DND-41 (cell line): Measurements from ENCODE around the gene NKD1.

Source experiments
- ATAC-seq: fragments of 200-7000 bp; cut with Tn5 transposase; 3 replicates; pipeline ENCODE4 v1.9.1; 2021; ENCODE audit warnings: low read depth; ENCODE audit not compliant: insufficient read depth
- DNase-seq: peaks from one replicate; pipeline ENCODE4 v3.0.0-alpha.2; 2020
- H2AFZ ChIP-seq: 2 replicates; pipeline ENCODE4 v1.6.0; 2012; ENCODE audit warnings: low read depth, low read length
- H3K27ac ChIP-seq: 2 replicates; pipeline ENCODE4 v1.5.1; 2012; ENCODE audit warnings: low read length, inconsistent platforms
- H3K27me3 ChIP-seq: fragments of 200-600 bp; sonication (generic); 2 replicates; pipeline ENCODE4 v1.6.0; 2012; ENCODE audit warnings: low read length, mild to moderate bottlenecking, inconsistent platforms; ENCODE audit not compliant: insufficient read depth, poor library complexity
- H3K36me3 ChIP-seq: 2 replicates; pipeline ENCODE4 v1.5.1; 2012; ENCODE audit warnings: low read length, inconsistent platforms; ENCODE audit not compliant: insufficient read depth
- H3K4me1 ChIP-seq: 2 replicates; pipeline ENCODE4 v1.5.1; 2012; ENCODE audit warnings: mild to moderate bottlenecking, low read length; ENCODE audit not compliant: insufficient read depth
- H3K4me2 ChIP-seq: 2 replicates; pipeline ENCODE4 v1.6.0; 2012; ENCODE audit warnings: mild to moderate bottlenecking, moderate library complexity, low read length, inconsistent platforms; ENCODE audit not compliant: insufficient read depth
- H3K4me3 ChIP-seq, 2 experiments: fragments of 200-600 bp in 1 of 2; shearing (Covaris generic) in 1 of 2; 2 replicates each; pipeline ENCODE4 v1.5.1; 2012 to 2016; ENCODE audit warnings: inconsistent platforms in 2 of 2, low read length in 2 of 2, mild to moderate bottlenecking in 2 of 2, low read depth in 1 of 2, moderate library complexity in 1 of 2
- H3K79me2 ChIP-seq: 2 replicates; pipeline ENCODE4 v1.6.0; 2012; ENCODE audit warnings: low read length, inconsistent platforms; ENCODE audit not compliant: insufficient read depth
- H3K9ac ChIP-seq: 2 replicates; pipeline ENCODE4 v1.6.0; 2012; ENCODE audit warnings: low read depth, mild to moderate bottlenecking, inconsistent platforms, low read length, moderate library complexity
- H3K9me3 ChIP-seq: 2 replicates; pipeline ENCODE4 v1.5.1; 2012; ENCODE audit warnings: low read length, moderate library complexity, mild to moderate bottlenecking, inconsistent platforms; ENCODE audit not compliant: insufficient read depth, severe bottlenecking
- H4K20me1 ChIP-seq: 2 replicates; pipeline ENCODE4 v1.6.0; 2012; ENCODE audit warnings: low read length; ENCODE audit not compliant: insufficient read depth
- CTCF ChIP-seq: IDR thresholded peaks from 2 replicates; pipeline ENCODE4 v1.5.1; 2012; ENCODE audit warnings: borderline replicate concordance, low read length, moderate library complexity, mild to moderate bottlenecking; ENCODE audit not compliant: poor library complexity, severe bottlenecking; ENCODE audit errors: extremely low read depth
- EZH2 ChIP-seq: IDR thresholded peaks from 3 replicates; pipeline ENCODE4 v1.6.1; 2012; ENCODE audit warnings: borderline replicate concordance, low read depth, mild to moderate bottlenecking, moderate library complexity, low read length, inconsistent platforms; ENCODE audit not compliant: severe bottlenecking

NKD1 gene

GRCh38 chr16:50523710-50524109 is 24.5 kb upstream of the NKD1 start:
- Histone ChIP-seq H3K9ac (no peak overlapping the region), H3K9me3 (no peaks in the 10 kb centered on the region), H3K4me2 (no peak overlapping the region), H4K20me1 (no peaks in the 10 kb centered on the region; the same call in 1 of the 2 replicates), H3K79me2 (no peaks in the 10 kb centered on the region), H3K27me3 (no peaks in the 10 kb centered on the region), H3K27ac (no peak overlapping the region), H3K36me3 (no peaks in the 10 kb centered on the region), H3K4me3 (no peak overlapping the region), H3K4me1 (no peaks in the 10 kb centered on the region), H2AFZ (no peak overlapping the region)
- TF ChIP-seq CTCF: no peak
- no peak for TF ChIP-seq EZH2
- DNase-seq (no peak), ATAC-seq (no peak)

GRCh38 chr16:50525262-50525661 is 22.9 kb upstream of the NKD1 start:
- no peak overlapping the region for H3K9ac ChIP-seq
- H2AFZ ChIP-seq: no peak overlapping the region
- H3K27me3 ChIP-seq: no peaks in the 10 kb centered on the region
- H3K4me1 ChIP-seq: no peaks in the 10 kb centered on the region
- TF ChIP-seq CTCF (no peak), EZH2 (no peak)
- DNase-seq (no peak), ATAC-seq (no peak)
- no peak overlapping the region for H3K4me3 ChIP-seq
- peaks cover 5% of the 10 kb centered on the region for H3K9me3 ChIP-seq
- H3K36me3 ChIP-seq: no peaks in the 10 kb centered on the region
- H3K27ac ChIP-seq: no peak overlapping the region
- H3K79me2 ChIP-seq: no peaks in the 10 kb centered on the region
- H4K20me1 ChIP-seq: no peaks in the 10 kb centered on the region; the same call in 1 of the 2 replicates
- no peak overlapping the region for H3K4me2 ChIP-seq

- Histone ChIP-seq H3K9ac (no peak overlapping the region), H3K27ac (no peak overlapping the region), H3K4me3 (no peak overlapping the region), H3K36me3 (no peaks in the 10 kb centered on the region), H3K9me3 (peaks cover 6% of the 10 kb centered on the region), H4K20me1 (no peaks in the 10 kb centered on the region; the same call in 1 of the 2 replicates), H3K4me2 (no peak overlapping the region), H3K4me1 (no peaks in the 10 kb centered on the region), H3K27me3 (no peaks in the 10 kb centered on the region), H2AFZ (no peak overlapping the region), H3K79me2 (no peaks in the 10 kb centered on the region)
- ATAC-seq (no peak), DNase-seq (no peak)
- TF ChIP-seq EZH2: no peak
- no peak for TF ChIP-seq CTCF
These were observed 22.5 kb upstream of the NKD1 start for GRCh38 chr16:50525716-50526115.

- no peak overlapping the region for H3K4me3 ChIP-seq
- H3K79me2 ChIP-seq: no peaks in the 10 kb centered on the region
- no peaks in the 10 kb centered on the region for H3K27me3 ChIP-seq
- H2AFZ ChIP-seq: no peak overlapping the region
- H3K9ac ChIP-seq: no peak overlapping the region
- TF ChIP-seq EZH2 (no peak), CTCF (no peak)
- ATAC-seq: no peak
- no peaks in the 10 kb centered on the region for H3K4me1 ChIP-seq
- DNase-seq: no peak
- H4K20me1 ChIP-seq: no peaks in the 10 kb centered on the region; the same call in 1 of the 2 replicates
- H3K27ac ChIP-seq: no peak overlapping the region
- no peaks in the 10 kb centered on the region for H3K36me3 ChIP-seq
- no peak overlapping the region for H3K4me2 ChIP-seq
- H3K9me3 ChIP-seq: peaks cover 6% of the 10 kb centered on the region
These were observed 21.9 kb upstream of the NKD1 start for GRCh38 chr16:50526249-50526648.
